ENCODE data around the gene RIPPLY3.

Gene RIPPLY3

GRCh38 chr21:37059181-37059580, 52.7 kb downstream of the RIPPLY3 start:
- Histone ChIP-seq H3K4me1 (ENCODE audit: control insufficient read depth, insufficient read depth, low read length, poor library complexity, severe bottlenecking) (no peaks in the 10 kb centered on the region), H3K4me3 (ENCODE audit: insufficient read depth, low read depth, low read length, poor library complexity, severe bottlenecking) (no peak overlapping the region), H3K27ac (ENCODE audit: insufficient read depth, low read length, poor library complexity, severe bottlenecking) (no peak overlapping the region), H3K27me3 (replicated peaks; ENCODE audit: control insufficient read depth, insufficient read depth, low read length, poor library complexity, severe bottlenecking) (no peaks in the 10 kb centered on the region), H3K36me3 (ENCODE audit: control insufficient read depth, insufficient read depth, low read length) (no peaks in the 10 kb centered on the region), H3K9me3 (ENCODE audit: control insufficient read depth, low read length) (no peaks in the 10 kb centered on the region)
- no peak for DNase-seq

- Histone ChIP-seq H3K36me3 (ENCODE audit: control insufficient read depth, insufficient read depth, low read length) (no peaks in the 10 kb centered on the region), H3K4me1 (ENCODE audit: control insufficient read depth, insufficient read depth, low read length, poor library complexity, severe bottlenecking) (no peaks in the 10 kb centered on the region), H3K4me3 (ENCODE audit: insufficient read depth, low read depth, low read length, poor library complexity, severe bottlenecking) (no peak overlapping the region), H3K27me3 (replicated peaks; ENCODE audit: control insufficient read depth, insufficient read depth, low read length, poor library complexity, severe bottlenecking) (no peaks in the 10 kb centered on the region), H3K9me3 (ENCODE audit: control insufficient read depth, low read length) (no peaks in the 10 kb centered on the region), H3K27ac (ENCODE audit: insufficient read depth, low read length, poor library complexity, severe bottlenecking) (no peak overlapping the region)
- no peak for DNase-seq
These were observed 53.8 kb downstream of the RIPPLY3 start for GRCh38 chr21:37060296-37060695.

- no peak overlapping the region for H3K4me3 ChIP-seq (ENCODE audit: insufficient read depth, low read depth, low read length, poor library complexity, severe bottlenecking)
- no peaks in the 10 kb centered on the region for H3K27me3 ChIP-seq (replicated peaks; ENCODE audit: control insufficient read depth, insufficient read depth, low read length, poor library complexity, severe bottlenecking)
- no peaks in the 10 kb centered on the region for H3K4me1 ChIP-seq (ENCODE audit: control insufficient read depth, insufficient read depth, low read length, poor library complexity, severe bottlenecking)
- DNase-seq, result no peak
- H3K36me3 ChIP-seq (ENCODE audit: control insufficient read depth, insufficient read depth, low read length), result no peaks in the 10 kb centered on the region
- H3K27ac ChIP-seq (ENCODE audit: insufficient read depth, low read length, poor library complexity, severe bottlenecking), result no peak overlapping the region
- no peaks in the 10 kb centered on the region for H3K9me3 ChIP-seq (ENCODE audit: control insufficient read depth, low read length)
These were observed 55.6 kb downstream of the RIPPLY3 start for GRCh38 chr21:37061926-37062592.

GRCh38 chr21:37062593-37062935, 56.1 kb downstream of the RIPPLY3 start:
- no peaks in the 10 kb centered on the region for H3K9me3 ChIP-seq (ENCODE audit: control insufficient read depth, low read length)
- no peak for DNase-seq
- H3K27me3 ChIP-seq (replicated peaks; ENCODE audit: control insufficient read depth, insufficient read depth, low read length, poor library complexity, severe bottlenecking), result no peaks in the 10 kb centered on the region
- H3K4me3 ChIP-seq (ENCODE audit: insufficient read depth, low read depth, low read length, poor library complexity, severe bottlenecking), result no peak overlapping the region
- no peak overlapping the region for H3K27ac ChIP-seq (ENCODE audit: insufficient read depth, low read length, poor library complexity, severe bottlenecking)
- H3K36me3 ChIP-seq (ENCODE audit: control insufficient read depth, insufficient read depth, low read length), result no peaks in the 10 kb centered on the region
- no peaks in the 10 kb centered on the region for H3K4me1 ChIP-seq (ENCODE audit: control insufficient read depth, insufficient read depth, low read length, poor library complexity, severe bottlenecking)

GRCh38 chr21:37063433-37063832, 56.9 kb downstream of the RIPPLY3 start:
- no peak overlapping the region for H3K27ac ChIP-seq (ENCODE audit: insufficient read depth, low read length, poor library complexity, severe bottlenecking)
- H3K27me3 ChIP-seq (replicated peaks; ENCODE audit: control insufficient read depth, insufficient read depth, low read length, poor library complexity, severe bottlenecking), result no peaks in the 10 kb centered on the region
- no peak for DNase-seq
- no peaks in the 10 kb centered on the region for H3K9me3 ChIP-seq (ENCODE audit: control insufficient read depth, low read length)
- H3K36me3 ChIP-seq (ENCODE audit: control insufficient read depth, insufficient read depth, low read length), result no peaks in the 10 kb centered on the region
- H3K4me3 ChIP-seq (ENCODE audit: insufficient read depth, low read depth, low read length, poor library complexity, severe bottlenecking), result no peak overlapping the region
- H3K4me1 ChIP-seq (ENCODE audit: control insufficient read depth, insufficient read depth, low read length, poor library complexity, severe bottlenecking), result no peaks in the 10 kb centered on the region

- no peak overlapping the region for H3K4me3 ChIP-seq (ENCODE audit: insufficient read depth, low read depth, low read length, poor library complexity, severe bottlenecking)
- no peaks in the 10 kb centered on the region for H3K9me3 ChIP-seq (ENCODE audit: control insufficient read depth, low read length)
- H3K4me1 ChIP-seq (ENCODE audit: control insufficient read depth, insufficient read depth, low read length, poor library complexity, severe bottlenecking), result no peaks in the 10 kb centered on the region
- no peak for DNase-seq
- no peaks in the 10 kb centered on the region for H3K36me3 ChIP-seq (ENCODE audit: control insufficient read depth, insufficient read depth, low read length)
- no peak overlapping the region for H3K27ac ChIP-seq (ENCODE audit: insufficient read depth, low read length, poor library complexity, severe bottlenecking)
- no peaks in the 10 kb centered on the region for H3K27me3 ChIP-seq (replicated peaks; ENCODE audit: control insufficient read depth, insufficient read depth, low read length, poor library complexity, severe bottlenecking)
These were observed 58.3 kb downstream of the RIPPLY3 start for GRCh38 chr21:37064841-37065240.

- H3K27me3 ChIP-seq (replicated peaks; ENCODE audit: control insufficient read depth, insufficient read depth, low read length, poor library complexity, severe bottlenecking), result no peaks in the 10 kb centered on the region
- H3K27ac ChIP-seq (ENCODE audit: insufficient read depth, low read length, poor library complexity, severe bottlenecking), result no peak overlapping the region
- no peak overlapping the region for H3K4me3 ChIP-seq (ENCODE audit: insufficient read depth, low read depth, low read length, poor library complexity, severe bottlenecking)
- H3K4me1 ChIP-seq (ENCODE audit: control insufficient read depth, insufficient read depth, low read length, poor library complexity, severe bottlenecking), result no peaks in the 10 kb centered on the region
- no peaks in the 10 kb centered on the region for H3K9me3 ChIP-seq (ENCODE audit: control insufficient read depth, low read length)
- DNase-seq, result no peak
- H3K36me3 ChIP-seq (ENCODE audit: control insufficient read depth, insufficient read depth, low read length), result no peaks in the 10 kb centered on the region
These were observed 59.2 kb downstream of the RIPPLY3 start for GRCh38 chr21:37065561-37066177.

All from effector memory CD4-positive, alpha-beta T cell (primary cell).